HuH-7.5 (cell line): ENCODE measurements around the gene CEP63.

Experiments
- DNase-seq: peaks from one replicate; pipeline ENCODE4 v3.0.0; 2011; ENCODE audit warnings: low spot score

CEP63 gene

GRCh38 chr3:134485718-134486576 lies at the start of gene CEP63, which contains the start of gene ANAPC13:
Gene CEP63, plus strand, starts transcription at chr3:134486057. Its CDS starts 9,264 bp downstream, at chr3:134495321.
Gene ANAPC13, minus strand, starts transcription at chr3:134485985. Its CDS starts 3,081 bp downstream, at chr3:134482904.
- DNase-seq: peak; percentile 87

- DNase-seq: no peak
Measured at GRCh38 chr3:134437211-134437752, 48.6 kb upstream of the CEP63 start.

- no peak for DNase-seq
Measured at GRCh38 chr3:134441321-134441720, 44.5 kb upstream of the CEP63 start.

DNA sequence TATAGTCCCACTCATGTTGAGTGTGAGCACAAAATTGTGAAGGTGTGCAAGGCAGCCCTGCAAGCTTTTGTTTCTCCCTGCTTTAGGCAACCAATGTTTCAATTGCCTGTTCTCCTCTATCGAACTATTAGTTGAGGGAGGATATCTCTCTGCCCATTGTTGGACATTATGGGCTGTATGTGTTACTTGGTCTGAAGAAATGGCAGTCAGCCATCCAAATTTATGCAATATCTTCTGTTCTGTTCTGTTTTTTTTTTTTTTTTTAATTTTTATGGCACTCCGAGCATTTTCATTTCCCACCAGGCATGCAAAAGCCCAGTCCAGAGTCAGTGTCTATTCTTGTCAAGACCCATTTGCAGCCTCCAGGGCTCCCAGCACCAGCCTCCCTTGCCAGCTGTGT lies 44.0 kb upstream of the CEP63 start:
- DNase-seq: no peak

DNA sequence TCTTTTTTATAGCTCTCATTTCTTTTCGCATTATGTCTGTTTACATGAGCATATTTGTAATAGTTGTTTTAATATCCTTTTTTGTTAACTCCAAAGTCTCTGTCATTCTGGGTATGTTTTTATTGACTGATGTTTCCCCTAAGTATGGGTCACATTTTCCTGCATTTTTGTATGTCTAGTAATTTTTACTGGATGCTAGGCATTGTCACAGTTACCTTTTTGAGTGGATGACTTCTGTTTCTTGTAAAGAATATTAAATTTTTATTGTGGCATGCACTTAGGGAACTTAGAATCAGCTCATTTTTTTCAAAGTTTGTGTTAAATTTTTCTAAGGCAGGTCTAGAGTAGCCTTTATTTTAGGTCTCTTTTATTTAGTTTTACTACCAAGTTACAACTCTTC lies 40.8 kb upstream of the CEP63 start:
- no peak for DNase-seq

DNA sequence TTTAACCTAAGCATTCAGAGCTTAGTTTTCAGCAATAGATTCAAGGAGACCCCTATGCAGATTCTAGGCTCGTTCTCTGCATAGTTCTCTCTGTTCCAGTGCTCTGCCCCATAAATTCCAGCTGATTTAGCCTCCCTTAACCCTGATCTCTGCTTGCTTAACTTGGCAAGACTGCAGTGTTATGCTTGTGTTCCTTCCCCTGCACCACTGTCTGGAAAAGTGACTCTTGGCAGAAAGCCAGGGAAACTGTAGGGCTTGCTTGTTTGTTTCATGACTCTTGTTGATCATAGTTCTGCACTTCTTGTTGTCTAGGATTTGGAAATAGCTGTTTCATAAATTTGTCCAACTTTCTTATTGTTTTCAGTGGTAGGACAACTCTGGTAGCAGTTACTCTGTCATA lies 40.2 kb upstream of the CEP63 start:
- DNase-seq: no peak

- no peak for DNase-seq
Measured at GRCh38 chr3:134446800-134447199, 39.1 kb upstream of the CEP63 start.

DNA sequence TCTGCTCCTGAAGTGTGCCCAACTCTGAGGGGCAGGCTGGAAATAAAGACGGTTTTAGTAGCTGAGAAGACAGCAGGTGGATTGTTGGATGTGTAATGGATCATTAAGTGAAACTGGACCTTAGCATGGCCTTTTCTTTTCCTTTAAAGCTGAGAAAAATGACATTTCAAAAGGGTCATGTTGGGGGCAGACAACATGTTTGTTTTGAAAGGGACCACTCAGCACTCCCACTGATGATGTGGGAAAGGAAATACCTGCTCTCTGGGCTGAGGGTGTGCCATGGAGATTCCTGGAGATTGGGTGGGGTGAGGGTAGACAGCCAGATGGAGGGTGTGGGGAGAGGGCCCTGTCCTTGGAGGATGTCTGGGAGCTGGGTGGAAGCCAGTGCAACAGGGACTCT lies 38.5 kb upstream of the CEP63 start:
- DNase-seq: no peak

GRCh38 chr3:134448664-134449063 lies 37.2 kb upstream of the CEP63 start:
- DNase-seq: no peak

DNA sequence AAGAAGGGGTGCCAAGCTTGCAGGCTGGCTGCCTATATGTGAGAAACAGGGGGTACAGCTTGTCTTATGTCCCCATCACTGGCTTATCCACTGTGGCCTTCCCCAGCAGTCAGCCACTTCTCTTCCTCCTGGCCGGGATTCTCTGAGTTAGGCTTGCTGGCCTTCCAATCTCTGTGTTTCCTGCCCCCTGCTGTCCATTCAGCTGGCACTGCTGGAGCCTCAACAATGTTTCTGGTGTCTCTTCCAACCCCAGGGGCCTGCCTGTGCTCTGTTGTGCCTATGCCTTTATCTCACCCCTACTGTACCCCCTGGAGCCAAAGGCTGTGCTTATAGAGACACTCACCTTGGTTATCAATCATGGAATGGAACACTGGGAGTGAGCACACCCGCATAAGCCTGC lies 36.6 kb upstream of the CEP63 start:
- DNase-seq: peak; percentile 49

GRCh38 chr3:134449951-134450350 lies 35.9 kb upstream of the CEP63 start:
- no peak for DNase-seq

DNA sequence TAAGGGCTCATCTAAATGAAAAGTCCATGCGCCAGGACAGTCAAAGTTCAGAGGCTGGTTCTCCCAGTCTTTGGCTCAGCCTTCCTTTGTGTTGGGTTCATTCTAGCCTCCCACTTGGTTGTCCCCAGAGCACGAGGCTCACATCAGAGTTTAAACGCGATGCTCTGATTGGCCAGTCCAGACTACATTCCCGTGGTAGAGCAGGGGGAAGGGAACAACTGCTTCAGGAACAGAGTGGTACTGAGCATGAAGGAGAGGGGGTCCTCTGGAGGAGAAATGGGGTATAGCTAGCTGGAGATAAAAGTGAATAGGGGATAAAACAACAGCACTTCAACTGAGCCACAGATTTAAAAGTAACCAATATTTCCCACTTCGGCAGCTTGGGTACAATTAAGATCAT lies 32.2 kb upstream of the CEP63 start:
- no peak for DNase-seq

DNA sequence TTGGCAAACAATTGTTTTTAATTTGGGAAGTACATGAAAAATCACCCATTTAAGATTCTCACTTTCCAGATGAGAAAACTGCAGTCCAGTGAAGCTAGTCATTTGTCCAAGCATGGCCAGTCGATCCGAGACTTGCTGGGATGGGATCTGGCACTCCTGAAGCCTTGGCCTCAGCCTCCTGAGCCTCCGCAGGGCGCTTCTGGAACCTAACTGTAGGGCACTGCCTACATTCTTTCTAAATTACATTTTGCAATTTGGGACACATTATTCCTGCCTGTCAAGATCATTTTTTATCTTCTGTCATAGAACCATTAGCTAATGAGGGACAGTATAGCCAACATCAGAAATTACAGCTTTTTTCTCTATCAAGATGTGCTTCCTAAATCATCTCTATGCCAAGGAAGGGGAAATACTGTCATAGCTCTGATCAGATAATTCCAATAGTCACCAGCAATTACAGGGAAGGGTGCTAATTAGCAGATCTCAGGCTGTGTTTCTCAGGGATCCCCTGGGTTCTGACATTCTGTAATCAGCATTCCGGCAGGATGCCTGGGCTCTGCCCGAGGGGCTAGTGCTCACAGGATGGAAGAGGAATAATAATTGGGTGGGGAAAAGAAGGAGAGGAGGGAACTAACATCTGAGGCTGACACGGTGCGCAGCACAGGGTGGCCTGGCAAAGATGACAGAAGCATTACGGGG lies 28.3 kb upstream of the CEP63 start:
- DNase-seq: no peak

- no peak for DNase-seq
Measured at GRCh38 chr3:134458406-134458945, 27.4 kb upstream of the CEP63 start.

GRCh38 chr3:134459562-134459961 lies 26.3 kb upstream of the CEP63 start:
- DNase-seq: no peak

DNA sequence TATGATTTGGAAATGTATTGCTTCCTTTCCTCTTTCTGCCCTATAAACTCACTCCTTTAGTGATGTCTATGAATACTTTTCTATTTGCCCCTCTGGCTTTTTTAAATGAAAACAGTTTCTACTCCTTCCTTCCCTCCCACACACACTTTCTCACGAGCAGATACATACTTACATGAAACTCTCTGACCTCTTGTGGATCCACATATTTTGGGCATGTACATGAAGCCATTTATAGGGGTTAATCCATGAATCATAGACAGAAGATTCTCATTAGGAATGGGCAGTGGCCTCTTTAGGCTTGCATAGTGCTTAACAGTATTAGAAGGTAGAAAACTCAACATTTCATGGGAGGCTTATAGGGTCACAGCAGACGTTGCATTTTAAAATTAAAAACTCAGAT lies 24.9 kb upstream of the CEP63 start:
- DNase-seq: no peak

GRCh38 chr3:134462331-134462941 lies 23.4 kb upstream of the CEP63 start:
- no peak for DNase-seq

DNA sequence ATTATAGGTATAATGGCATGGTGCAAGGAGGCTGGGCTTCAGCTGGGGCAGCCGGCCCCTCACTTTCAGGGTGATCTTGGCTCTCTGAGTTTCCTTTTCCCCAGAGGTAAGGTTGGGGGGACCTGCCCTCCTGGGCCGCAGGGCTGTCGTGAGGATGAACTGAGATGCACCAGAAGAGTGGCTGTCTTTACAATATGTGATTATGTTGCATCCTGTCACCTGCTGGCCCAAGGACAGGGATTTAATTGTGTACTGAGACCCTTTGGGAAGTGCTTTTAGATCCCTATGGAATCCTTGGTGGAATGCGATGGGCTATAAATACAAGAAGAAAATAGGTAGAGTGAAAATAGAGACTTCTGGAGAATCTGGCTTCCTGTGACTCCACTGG lies 22.2 kb upstream of the CEP63 start:
- no peak for DNase-seq

- no peak for DNase-seq
Measured at GRCh38 chr3:134464064-134464688, 21.7 kb upstream of the CEP63 start.

DNA sequence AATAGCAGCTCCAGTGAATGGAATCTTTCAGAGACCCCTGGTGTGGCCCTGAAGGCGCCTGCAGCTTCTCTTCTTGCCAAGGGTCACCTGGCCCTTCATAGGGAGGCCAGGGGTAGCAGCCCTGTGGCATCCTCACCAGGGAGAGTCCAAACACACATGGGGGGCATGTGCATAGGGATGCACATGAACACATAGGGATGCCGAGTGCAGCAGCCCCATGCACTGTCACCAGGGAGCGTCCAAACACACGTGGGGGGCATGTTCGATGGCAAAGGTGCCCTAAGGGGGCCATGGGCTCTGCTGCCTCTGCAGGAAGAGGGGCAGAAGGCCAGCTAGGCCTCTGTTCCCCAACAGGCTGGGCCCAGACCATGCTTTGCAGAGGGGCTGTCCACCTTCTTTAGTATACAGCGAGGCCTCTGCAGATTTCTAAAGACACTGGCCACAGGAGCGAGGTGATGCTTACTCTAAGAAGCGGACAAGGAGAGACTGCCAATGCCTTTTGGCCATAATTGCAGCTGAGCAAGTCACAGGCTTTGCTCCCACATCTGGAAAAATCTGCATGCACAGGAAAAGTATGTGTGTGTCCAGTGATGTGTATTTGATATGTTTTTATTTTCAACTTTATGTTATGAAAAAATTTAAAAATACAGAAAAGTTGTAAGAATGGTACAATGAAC lies 21.0 kb upstream of the CEP63 start:
- DNase-seq: no peak

- no peak for DNase-seq
Measured at GRCh38 chr3:134466331-134466730, 19.5 kb upstream of the CEP63 start.
